GM12878 (cell line): ENCODE measurements around the gene MEG3. TPM values are rescaled to one million over a fixed set of nuclear protein-coding genes. Genes with fewer than 3 reads are reported as not detected.

Experiments
- ATAC-seq: fragments of 200-7000 bp; cut with Tn5 transposase; 3 replicates; pipeline ENCODE4 v1.9.1; 2020; ENCODE audit warnings: mild to moderate bottlenecking, moderate library complexity
- BruUV-seq: library from RNA; stranded (reverse); fragments of 400-500 nt; replicated peaks from 2 replicates; lab custom pipeline; 2021; lab: Mats Ljungman, UMichigan
- CTCF ChIA-PET: fragments of 300-600 bp; sonication (Branson Sonifier 250); formaldehyde crosslinking; extraction: SDS; loops from one replicate; lab custom pipeline; 2021; ENCODE audit warnings: inconsistent platforms; lab: Yijun Ruan, JAX
- POLR2A ChIA-PET: fragments of 350-600 bp; formaldehyde crosslinking; extraction: SDS; loops from one replicate; lab custom pipeline; 2021; ENCODE audit warnings: inconsistent platforms; lab: Charles Lee
- RAD21 ChIA-PET: fragments of 300-600 bp; sonication (Branson Sonifier 250); formaldehyde crosslinking; loops from one replicate; lab custom pipeline; 2023; ENCODE audit warnings: antibody characterized with exemption; ENCODE audit not compliant: unreplicated experiment; lab: Charles Lee
- SMC1A ChIA-PET: fragments of 300-600 bp; sonication (Branson Sonifier 250); formaldehyde crosslinking; loops from one replicate; lab custom pipeline; 2023; ENCODE audit not compliant: unreplicated experiment, uncharacterized antibody; lab: Charles Lee
- DNase-seq: peaks from one replicate; pipeline ENCODE4 v3.0.0-alpha.2; 2011; ENCODE audit warnings: low read depth, low spot score
- FAIRE-seq: peaks from 3 replicates; lab custom pipeline; 2011; peaks lifted over from hg19 to GRCh38; lab: Jason Lieb, UNC
- H2AFZ ChIP-seq: 2 replicates; pipeline ENCODE4 v1.6.0; 2011; ENCODE audit warnings: low read depth, low read length, control low read depth; ENCODE audit not compliant: control insufficient read depth
- H3K27ac ChIP-seq: 2 replicates; pipeline ENCODE4 v1.5.1; 2011; ENCODE audit warnings: control low read depth; ENCODE audit not compliant: control insufficient read depth, insufficient read depth
- H3K27me3 ChIP-seq, 2 experiments: replicated peaks in 1 of 2; 2 replicates each; pipeline versions ENCODE4 v1.6.0 to v1.6.1; 2011; ENCODE audit warnings: low read length in 1 of 2; ENCODE audit not compliant: control insufficient read depth in 2 of 2, insufficient read depth in 2 of 2
- H3K36me3 ChIP-seq, 2 experiments: 2 replicates each; pipeline ENCODE4 v1.5.1; 2011; ENCODE audit warnings: low read length in 1 of 2; ENCODE audit not compliant: control insufficient read depth in 2 of 2, insufficient read depth in 2 of 2
- H3K4me1 ChIP-seq: 2 replicates; pipeline ENCODE4 v1.6.1; 2011; ENCODE audit warnings: mild to moderate bottlenecking, low read length, moderate library complexity, mixed read lengths; ENCODE audit not compliant: control insufficient read depth, insufficient read depth
- H3K4me2 ChIP-seq: 2 replicates; pipeline ENCODE4 v1.6.0; 2011; ENCODE audit warnings: control low read depth; ENCODE audit not compliant: control insufficient read depth, insufficient read depth
- H3K4me3 ChIP-seq: fragments of 200-600 bp; sonication (generic); 2 replicates; pipeline ENCODE4 v1.5.1; 2016
- H3K79me2 ChIP-seq: 2 replicates; pipeline ENCODE4 v1.6.0; 2011; ENCODE audit warnings: low read length; ENCODE audit not compliant: control insufficient read depth, insufficient read depth
- H3K9ac ChIP-seq: 2 replicates; pipeline ENCODE4 v1.8.0; 2011; ENCODE audit warnings: low read length, control low read depth, mixed read lengths; ENCODE audit not compliant: control insufficient read depth, insufficient read depth
- H3K9me3 ChIP-seq: replicated peaks from 3 replicates; pipeline ENCODE4 v1.5.1; 2011; ENCODE audit warnings: mild to moderate bottlenecking, low read length; ENCODE audit not compliant: control insufficient read depth, insufficient read depth
- H4K20me1 ChIP-seq: 2 replicates; pipeline ENCODE4 v1.6.0; 2011; ENCODE audit not compliant: control insufficient read depth, insufficient read depth
- BACH1 ChIP-seq: fragments of 450-650 bp; IDR thresholded peaks from 2 replicates; pipeline ENCODE4 v1.6.1; 2017; ENCODE audit warnings: mild to moderate bottlenecking, borderline replicate concordance
- BMI1 ChIP-seq: fragments of 450-650 bp; IDR thresholded peaks from 2 replicates; pipeline ENCODE4 v1.6.1; 2016; ENCODE audit warnings: mild to moderate bottlenecking, moderate library complexity, borderline replicate concordance
- CHD1 ChIP-seq: IDR thresholded peaks from 2 replicates; pipeline ENCODE4 v1.6.1; 2012; ENCODE audit warnings: low read depth, low read length, improper control_type of control experiment
- EGR1 ChIP-seq, 2 experiments: IDR thresholded peaks; 1 replicate in 1 of 2; 2 replicates in 1 of 2; pipeline ENCODE4 v1.6.1; 2011 to 2012; ENCODE audit warnings: low read depth in 2 of 2, low read length in 2 of 2, borderline replicate concordance in 1 of 2, mild to moderate bottlenecking in 1 of 2, moderate library complexity in 1 of 2
- EP300 ChIP-seq, 2 experiments: fragments of 150-350 bp in 1 of 2; IDR thresholded peaks; 2 replicates each; pipeline ENCODE4 v1.6.1; 2011 to 2012; ENCODE audit warnings: low read depth in 2 of 2, low read length in 2 of 2, borderline replicate concordance in 1 of 2, improper control_type of control experiment in 1 of 2, inconsistent platforms in 1 of 2; ENCODE audit not compliant: control insufficient read depth in 1 of 2
- HDAC2 ChIP-seq: fragments of 200-600 bp; sonication (generic); IDR thresholded peaks from 2 replicates; pipeline ENCODE4 v1.6.1; 2017
- IRF4 ChIP-seq: IDR thresholded peaks from 2 replicates; pipeline ENCODE4 v1.6.1; 2011; ENCODE audit warnings: low read depth, low read length
- MTA3 ChIP-seq: IDR thresholded peaks from 2 replicates; pipeline ENCODE4 v1.6.1; 2012; ENCODE audit warnings: low read length, inconsistent platforms, borderline replicate concordance
- NFIC ChIP-seq: IDR thresholded peaks from 2 replicates; pipeline ENCODE4 v1.6.1; 2012; ENCODE audit warnings: low read depth, mild to moderate bottlenecking, inconsistent platforms, low read length, moderate library complexity
- POLR2AphosphoS5 ChIP-seq: IDR thresholded peaks from 2 replicates; pipeline ENCODE4 v1.6.1; 2011; ENCODE audit warnings: mild to moderate bottlenecking, low read length, inconsistent platforms
- SREBF1 ChIP-seq: IDR thresholded peaks from 2 replicates; pipeline ENCODE4 v1.6.1; 2012; ENCODE audit warnings: mild to moderate bottlenecking, low read length
- TCF12 ChIP-seq: IDR thresholded peaks from 2 replicates; pipeline ENCODE4 v1.6.1; 2011; ENCODE audit warnings: low read depth, mild to moderate bottlenecking, low read length
- TCF7 ChIP-seq: IDR thresholded peaks from 2 replicates; pipeline ENCODE4 v1.6.1; 2014; ENCODE audit warnings: antibody characterized with exemption, borderline replicate concordance
- ZBTB33 ChIP-seq: fragments of 450-650 bp; IDR thresholded peaks from 2 replicates; pipeline ENCODE4 v1.6.1; 2017; ENCODE audit warnings: mild to moderate bottlenecking
- WGBS: methylation state at CpG from one replicate; pipeline ENCODE4 v1.1.6; 2016; ENCODE audit warnings: low lambda C conversion rate; ENCODE audit not compliant: insufficient replicate concordance, insufficient coverage; ENCODE audit errors: missing lambda C conversion rate; 5-methylcytosine and 5-hydroxymethylcytosine counted together
- in situ Hi-C: fragments of 300-500 bp; cut with MboI; formaldehyde crosslinking; loops from 9 replicates; pipeline ENCODE4 v1.14.3; 2018; ENCODE audit warnings: mixed read lengths
- intact Hi-C: fragments of 100-400 bp; cut with micrococcal nuclease; formaldehyde crosslinking; loops from one replicate; pipeline ENCODE4 v1.14.2; 2022; ENCODE audit not compliant: unreplicated experiment
- polyA plus RNA-seq, 11 experiments: library from polyadenylated mRNA; depleted of rRNA in 4 of 11; unstranded in 6 of 11; stranded (reverse) in 5 of 11; fragments of >200 nt; fragmentation: Nextera tagmentation in 4 of 11; fragmentation: Illumina TruSeq in 1 of 11; extraction: Ambion mirVana in 4 of 11; extraction: Trizol in 1 of 11; gene quantifications; 1 replicate in 1 of 11; 2 replicates in 10 of 11; pipeline versions ENCODE4 v1.2.1 to v1.2.3, GENCODE V29; 2011 to 2016; ENCODE audit warnings: inconsistent platforms in 2 of 11, missing spikeins in 2 of 11, low read depth in 1 of 11
- total RNA-seq, 4 experiments: library from RNA; depleted of rRNA in 3 of 4; stranded (reverse); fragments of >200 nt in 3 of 4; fragmentation: Illumina TruSeq in 1 of 4; extraction: Trizol in 1 of 4; gene quantifications; 2 replicates each; pipeline versions ENCODE4 v1.2.1 to v1.2.3, GENCODE V29; 2013 to 2021

Gene MEG3
- total and polyA plus RNA-seq, 10 of the 15 experiments (the other 5 are each of a cell fraction or from before 2014, with no cell fraction given), result 0.03 to 2.9 (median 0.95) TPM; not detected in 7

- Histone ChIP-seq H3K9ac (no peak overlapping the region), H3K4me1 (no peaks in the 10 kb centered on the region), H3K4me3 (no peak overlapping the region), H4K20me1 (no peaks in the 10 kb centered on the region), H3K36me3 (no peaks in the 10 kb centered on the region), H2AFZ (no peak overlapping the region), H3K27me3 (no peaks in the 10 kb centered on the region; a peak in 2 of 4 replicates), H3K79me2 (no peaks in the 10 kb centered on the region), H3K9me3 (no peaks in the 10 kb centered on the region), H3K27ac (no peak overlapping the region), H3K4me2 (no peak overlapping the region)
- no peak for DNase-seq
- intact Hi-C loops, result no loop called here
- ChIA-PET POLR2A (no interaction called here), RAD21 (no interaction called here), SMC1A (no interaction called here), CTCF (no interaction called here)
- WGBS, result 53% methylated on average over 28 of the region's 29 CpGs
- in situ Hi-C loops, result no loop called here
- ATAC-seq, result no peak
- BruUV-seq, result no TSS peak
- no peak for FAIRE-seq
- TF ChIP-seq TCF7 (no peak), EP300 (IDR thresholded peaks at IDR 0.05; ENCODE audit: borderline replicate concordance in 1 of 2, control insufficient read depth in 1 of 2, low read depth in 2 of 2, low read length in 2 of 2) (no peak), SREBF1 (no peak), ZBTB33 (no peak), IRF4 (no peak), NFIC (no peak), POLR2AphosphoS5 (no peak), HDAC2 (no peak), CHD1 (no peak), TCF12 (no peak), BACH1 (no peak), BMI1 (no peak), MTA3 (no peak), EGR1 (IDR thresholded peaks at IDR 0.05; ENCODE audit: borderline replicate concordance in 1 of 2, low read depth in 2 of 2, low read length in 2 of 2) (no peak)
Measured at GRCh38 chr14:100834794-100835547, 9.1 kb downstream of the MEG3 start.
